Activated CD4-positive, alpha-beta T cell treated with anti-CD3 and anti-CD28 coated beads for 24 hours (primary cell): ENCODE results near the gene USP26.
"Not testable (repeated sequence)": the region's sequence is repeated elsewhere in the genome, so short reads cannot be mapped to it uniquely, and the experiment has no call there.

Experiments
- DNase-seq, 2 donors: peaks; one replicate each; pipeline ENCODE4 v3.0.0-alpha.2; 2020; ENCODE audit warnings: low read depth in 2 of 2

USP26 gene, protein sequence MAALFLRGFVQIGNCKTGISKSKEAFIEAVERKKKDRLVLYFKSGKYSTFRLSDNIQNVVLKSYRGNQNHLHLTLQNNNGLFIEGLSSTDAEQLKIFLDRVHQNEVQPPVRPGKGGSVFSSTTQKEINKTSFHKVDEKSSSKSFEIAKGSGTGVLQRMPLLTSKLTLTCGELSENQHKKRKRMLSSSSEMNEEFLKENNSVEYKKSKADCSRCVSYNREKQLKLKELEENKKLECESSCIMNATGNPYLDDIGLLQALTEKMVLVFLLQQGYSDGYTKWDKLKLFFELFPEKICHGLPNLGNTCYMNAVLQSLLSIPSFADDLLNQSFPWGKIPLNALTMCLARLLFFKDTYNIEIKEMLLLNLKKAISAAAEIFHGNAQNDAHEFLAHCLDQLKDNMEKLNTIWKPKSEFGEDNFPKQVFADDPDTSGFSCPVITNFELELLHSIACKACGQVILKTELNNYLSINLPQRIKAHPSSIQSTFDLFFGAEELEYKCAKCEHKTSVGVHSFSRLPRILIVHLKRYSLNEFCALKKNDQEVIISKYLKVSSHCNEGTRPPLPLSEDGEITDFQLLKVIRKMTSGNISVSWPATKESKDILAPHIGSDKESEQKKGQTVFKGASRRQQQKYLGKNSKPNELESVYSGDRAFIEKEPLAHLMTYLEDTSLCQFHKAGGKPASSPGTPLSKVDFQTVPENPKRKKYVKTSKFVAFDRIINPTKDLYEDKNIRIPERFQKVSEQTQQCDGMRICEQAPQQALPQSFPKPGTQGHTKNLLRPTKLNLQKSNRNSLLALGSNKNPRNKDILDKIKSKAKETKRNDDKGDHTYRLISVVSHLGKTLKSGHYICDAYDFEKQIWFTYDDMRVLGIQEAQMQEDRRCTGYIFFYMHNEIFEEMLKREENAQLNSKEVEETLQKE

DNA sequence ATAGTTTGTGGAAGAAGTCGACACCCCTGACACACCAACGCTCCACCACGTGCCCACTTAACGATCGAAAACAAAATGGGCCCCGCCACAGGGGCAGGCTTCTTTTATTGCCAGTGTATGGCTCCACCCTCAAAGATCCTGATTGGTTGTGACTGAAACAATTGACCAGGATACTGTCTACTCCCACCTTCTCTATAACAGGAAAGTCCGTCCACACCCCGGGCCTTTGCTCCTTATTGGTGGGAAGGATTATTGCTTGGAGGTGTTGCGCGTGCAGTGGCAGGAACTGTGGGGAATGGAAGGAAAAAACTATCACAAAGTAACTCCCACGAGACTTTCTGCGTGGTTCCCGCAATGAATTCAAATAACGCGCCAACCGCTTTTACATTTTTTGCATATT lies at the start of gene USP26:
Gene USP26, minus strand, starts transcription at position 79 of the 400 bp plus-strand sequence. CDS start 68,889 bp downstream, outside the sequence.
- DNase-seq: no peak

DNA sequence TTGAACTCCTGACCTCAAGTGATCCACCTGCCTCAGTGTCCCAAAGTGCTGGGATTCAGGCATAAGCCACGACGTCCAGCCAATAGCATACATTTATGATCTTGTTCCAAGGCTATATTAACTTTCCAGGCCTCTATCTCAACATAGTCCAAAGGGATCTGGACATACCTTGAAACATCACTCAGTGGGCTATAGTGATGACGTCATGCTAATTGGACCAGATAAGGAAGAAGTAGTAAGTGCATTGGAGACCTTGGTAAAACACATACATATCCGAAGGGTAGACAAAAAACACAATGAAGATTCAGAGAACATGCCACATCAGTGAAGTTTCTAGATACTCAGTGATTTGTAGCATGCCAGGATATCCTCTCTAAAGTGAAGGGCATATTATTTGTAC lies 37.4 kb upstream of the USP26 start:
- DNase-seq: no peak

DNA sequence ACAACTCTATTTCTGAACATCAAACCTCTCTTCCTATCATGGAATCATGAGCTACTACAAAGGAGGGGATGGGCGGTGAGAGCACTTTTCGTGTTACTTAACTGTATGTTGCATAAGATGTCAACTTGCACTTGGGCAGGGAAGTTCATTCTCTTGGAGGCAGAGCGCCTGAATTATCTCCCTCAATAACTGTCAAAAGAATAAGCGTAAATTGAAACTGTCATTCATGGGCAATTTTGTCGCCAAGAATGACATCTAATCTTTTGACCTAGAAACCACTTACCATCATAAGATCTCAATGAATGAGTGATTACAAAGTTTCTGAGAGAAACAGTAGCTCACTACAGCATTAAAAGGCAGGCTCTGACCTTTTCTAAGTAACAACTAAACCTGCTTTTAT lies 23.5 kb upstream of the USP26 start:
- no peak for DNase-seq

DNA sequence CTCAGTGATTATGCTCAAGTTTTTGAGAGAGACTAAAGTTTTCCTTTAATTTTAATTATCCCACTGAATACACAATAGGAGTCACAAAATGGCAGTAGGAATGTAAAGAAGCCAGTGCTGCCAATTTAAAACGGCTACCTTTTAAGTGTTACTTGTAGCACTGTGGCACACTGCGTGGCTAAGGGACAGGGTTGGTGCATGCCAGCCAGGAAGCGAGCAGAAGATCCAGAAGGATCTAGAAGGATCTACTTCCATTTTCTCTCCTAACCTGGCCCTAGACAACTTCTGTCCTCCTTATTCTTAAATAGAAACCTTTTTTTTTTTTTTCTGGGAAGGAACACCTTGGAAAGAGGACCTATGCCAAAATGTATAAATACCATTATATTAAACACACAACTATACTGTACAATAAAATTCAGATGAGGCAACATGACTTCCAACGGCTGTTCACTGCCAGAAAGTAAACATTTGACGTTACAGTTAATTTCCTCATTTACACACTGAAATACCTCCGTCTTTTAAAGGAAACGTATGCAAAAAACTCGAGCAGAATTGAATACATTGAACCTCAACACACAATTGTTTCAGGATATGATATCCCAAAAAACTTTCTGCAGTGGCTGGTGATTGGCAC lies 2.7 kb downstream of the USP26 start:
- DNase-seq: no peak

DNA sequence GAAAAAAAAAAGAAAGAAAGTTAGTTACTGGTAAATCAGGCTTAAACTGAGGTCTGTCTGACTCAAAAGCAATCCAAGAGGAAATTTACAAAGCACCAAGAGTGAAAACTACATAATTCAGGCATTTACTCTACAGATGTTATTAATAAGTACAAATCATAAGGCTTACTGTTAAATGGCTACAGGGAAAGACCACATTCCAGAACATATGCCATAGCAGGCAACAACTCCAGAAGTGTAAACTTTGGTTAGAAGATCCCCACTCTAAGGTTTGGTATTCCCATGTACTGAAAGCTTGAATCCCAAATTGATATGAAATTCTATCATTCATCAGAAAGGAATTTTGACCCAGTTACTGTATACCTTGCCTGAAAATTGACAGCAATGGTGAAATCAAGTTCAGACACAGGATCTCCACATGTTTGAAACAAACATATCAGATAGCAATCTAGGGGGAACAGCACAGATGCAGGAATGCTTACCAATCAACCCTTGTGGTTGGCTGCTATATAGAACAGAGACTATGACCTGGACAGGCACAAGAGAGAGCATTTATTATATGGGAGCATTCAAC lies 6.6 kb downstream of the USP26 start:
- DNase-seq: no peak

DNA sequence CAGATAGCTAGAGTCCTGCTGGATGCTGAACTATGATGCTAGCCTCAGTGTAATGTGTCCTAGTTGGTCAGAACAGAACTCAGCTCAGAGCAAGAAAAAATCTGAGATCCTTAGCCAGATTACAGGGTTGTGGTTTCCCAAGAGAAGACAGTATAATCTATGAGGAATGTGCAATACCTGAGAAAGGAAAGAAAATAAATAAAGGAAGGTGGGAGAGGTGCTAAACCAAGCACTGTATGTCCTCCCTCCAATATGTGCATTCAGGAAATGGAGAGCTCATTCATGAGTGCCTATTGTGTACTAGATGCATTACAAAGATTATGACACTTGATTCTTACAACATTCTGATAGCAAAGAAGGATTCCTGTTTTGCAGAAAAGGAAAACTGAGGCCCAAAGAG lies 7.5 kb downstream of the USP26 start:
- no peak for DNase-seq

DNA sequence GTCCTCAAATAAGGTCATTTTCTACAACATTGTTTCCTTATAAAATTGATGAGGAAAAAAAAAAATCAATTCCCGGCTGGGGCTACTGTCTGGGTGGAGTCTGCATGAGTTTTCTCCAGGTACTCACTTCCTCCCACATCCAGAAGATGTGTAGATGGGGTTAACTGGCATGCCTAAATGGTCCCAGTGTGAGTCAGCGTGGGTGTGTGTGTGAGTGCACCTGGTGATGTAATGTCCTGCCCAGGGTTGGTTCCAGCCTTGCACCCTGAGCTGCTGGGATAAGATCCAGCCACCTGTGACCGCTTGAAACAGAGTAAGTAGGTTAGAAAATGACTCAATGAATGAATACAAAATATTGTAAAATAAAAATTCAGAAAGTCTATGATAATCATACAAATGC lies 11.1 kb downstream of the USP26 start:
- no peak for DNase-seq

DNA sequence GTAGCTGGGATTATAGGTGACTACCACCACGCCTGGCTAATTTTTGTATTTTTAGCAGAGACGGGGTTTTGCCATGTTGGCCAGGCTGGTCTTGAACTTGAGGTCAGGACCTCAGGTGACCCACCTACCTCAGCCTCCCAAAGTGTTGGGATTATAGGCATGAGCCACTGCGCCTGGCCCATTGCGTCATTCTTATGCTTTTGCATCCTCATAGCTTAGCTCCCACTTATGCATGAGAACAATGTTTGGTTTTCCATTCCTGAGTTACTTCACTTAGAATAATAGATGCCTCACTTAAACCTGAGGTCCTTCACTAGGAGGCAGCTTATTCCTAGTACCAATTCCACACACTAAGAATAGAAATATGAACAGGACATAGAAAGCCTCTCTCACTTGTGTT lies 11.9 kb downstream of the USP26 start:
- not testable (repeated sequence) for DNase-seq

DNA sequence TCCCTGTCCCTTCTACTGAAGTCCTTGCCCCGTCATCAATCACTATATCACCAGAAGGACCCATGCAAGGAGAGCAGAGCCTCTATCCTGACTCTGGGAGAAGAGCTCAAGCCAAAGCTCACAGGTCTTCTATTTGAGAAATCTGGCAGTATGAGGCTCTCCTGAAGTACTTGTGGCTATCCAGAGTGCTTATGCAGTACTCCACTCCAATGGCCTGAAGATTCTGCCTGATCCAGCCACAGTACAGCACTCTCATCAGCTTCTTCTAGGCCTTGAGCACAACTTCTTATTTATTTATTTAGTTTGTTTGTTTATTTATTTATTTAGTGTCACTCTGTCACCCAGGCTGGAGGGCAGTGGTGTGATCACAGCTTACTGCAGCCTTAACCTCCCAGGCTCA lies 13.0 kb downstream of the USP26 start:
- no peak for DNase-seq

DNA sequence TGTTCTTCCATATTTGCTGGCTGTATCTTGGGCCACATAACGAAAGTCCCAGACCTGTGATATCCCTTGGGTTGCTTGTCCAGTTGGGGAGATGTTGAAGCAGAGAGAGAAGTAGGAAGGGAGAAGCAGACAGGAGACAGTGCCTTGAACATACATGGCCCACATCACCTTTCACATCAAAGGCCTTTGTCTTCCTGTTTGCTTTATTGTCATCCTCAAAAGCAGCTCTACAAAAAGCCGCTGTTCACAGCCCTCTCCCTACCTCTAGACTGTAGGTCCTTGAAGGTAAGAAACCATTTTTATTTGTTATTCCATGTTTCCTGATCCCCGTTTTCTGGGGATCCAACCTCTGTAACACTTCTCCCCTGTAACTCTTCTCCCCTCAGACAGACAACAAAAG lies 14.9 kb downstream of the USP26 start:
- no peak for DNase-seq

DNA sequence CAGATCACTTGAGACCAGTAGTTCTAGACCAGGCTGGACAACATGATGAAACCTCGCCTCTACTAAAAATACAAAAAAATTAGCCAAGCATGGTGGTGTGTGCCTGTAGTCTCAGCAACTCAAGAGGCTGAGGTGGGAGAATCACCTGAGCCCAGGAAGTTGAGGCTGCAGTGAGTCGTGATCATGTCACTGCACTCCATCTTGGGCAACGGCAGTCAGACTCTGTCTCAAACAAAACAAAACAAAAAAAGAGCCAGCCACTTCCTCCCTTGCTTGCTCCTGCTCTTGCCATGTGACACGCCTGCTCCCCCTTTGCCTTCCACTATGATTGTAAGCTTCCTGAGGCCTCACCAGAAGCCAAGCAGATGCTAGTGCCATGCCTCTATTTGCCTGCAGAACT lies 19.1 kb downstream of the USP26 start:
- not testable (repeated sequence) for DNase-seq

DNA sequence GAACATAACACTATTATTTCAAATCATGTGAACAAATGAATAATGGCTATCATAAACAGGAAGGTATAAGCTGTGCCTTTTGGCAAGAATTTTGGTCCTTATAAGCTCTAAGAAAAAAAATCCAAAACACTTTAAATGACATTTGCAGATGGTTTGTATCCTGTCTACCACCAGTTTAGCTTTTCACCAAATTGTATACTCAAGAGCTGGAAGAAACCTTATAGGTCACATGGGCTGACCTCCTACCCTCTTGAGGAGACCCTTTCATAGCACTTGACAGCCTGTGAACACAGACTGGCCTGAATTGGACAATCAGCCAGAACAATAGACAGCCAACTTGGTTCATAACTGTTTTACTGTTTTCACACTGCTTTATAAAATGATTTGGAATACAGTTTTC lies 24.3 kb downstream of the USP26 start:
- DNase-seq: no peak

DNA sequence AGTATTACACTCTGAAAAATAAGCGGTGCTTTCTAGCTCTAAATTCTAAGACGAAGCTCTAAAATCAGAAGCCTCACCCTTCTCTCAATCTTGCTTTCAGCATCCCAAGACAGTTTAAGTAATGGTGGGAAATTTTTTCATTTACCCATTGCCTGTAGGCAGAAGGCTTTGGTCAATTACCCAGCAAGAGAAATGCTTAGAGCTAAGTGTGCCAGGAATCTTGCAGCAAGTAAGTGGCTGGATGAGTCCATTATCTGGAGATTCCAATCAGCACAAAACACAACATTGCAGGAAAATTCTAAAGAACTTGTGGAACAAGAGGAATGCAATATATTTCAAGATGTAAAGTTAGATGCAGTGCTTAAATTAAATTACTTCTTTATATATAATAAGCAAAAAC lies 28.4 kb downstream of the USP26 start:
- no peak for DNase-seq

DNA sequence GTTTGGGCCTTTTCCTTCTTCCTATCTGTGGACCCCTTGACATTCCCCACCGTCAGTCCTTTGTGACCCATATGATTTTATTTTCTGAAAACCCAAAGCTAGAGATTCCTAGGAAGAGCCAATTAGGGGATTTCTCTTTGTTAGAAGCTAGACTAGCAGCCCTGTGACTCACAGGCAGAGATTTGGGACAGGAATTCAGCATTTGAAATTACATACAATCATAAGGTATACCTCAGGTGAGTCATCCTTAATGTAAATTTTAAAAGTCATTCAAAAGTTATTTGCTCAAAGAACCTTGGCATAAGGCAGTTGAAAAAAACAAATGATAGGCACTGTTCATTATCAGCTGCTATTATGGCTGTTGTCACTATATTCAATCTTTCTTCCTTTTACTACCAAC lies 40.6 kb downstream of the USP26 start:
- no peak for DNase-seq

DNA sequence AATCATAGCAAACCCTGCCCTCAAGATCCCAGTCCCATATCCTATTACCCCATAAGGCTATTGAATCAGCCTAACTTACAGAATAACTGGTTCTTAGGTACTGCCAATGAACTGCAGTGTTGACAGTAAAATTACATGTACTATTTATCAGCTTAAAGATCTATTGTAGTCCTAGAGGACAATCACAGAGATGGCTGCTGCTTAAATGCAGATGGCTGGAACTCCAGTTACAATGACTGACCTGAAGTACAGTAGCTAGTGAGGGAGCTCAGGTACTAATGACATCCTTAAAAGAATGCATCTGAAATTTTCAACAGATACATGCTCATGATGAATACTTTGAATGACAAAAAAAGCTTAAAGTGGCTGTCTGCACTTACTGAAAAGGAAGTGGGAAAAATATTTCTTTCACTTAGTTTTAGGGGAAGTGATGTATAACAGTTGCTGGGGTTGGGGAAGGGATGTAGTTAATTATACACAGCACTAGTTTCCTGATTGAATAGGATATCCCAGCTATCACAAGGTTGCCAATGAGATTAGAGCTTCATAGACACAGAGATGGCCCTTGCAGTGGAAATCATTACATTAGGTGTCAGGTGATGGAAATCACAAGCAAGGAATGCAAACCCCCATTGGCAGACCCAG lies 42.0 kb downstream of the USP26 start:
- no peak for DNase-seq

DNA sequence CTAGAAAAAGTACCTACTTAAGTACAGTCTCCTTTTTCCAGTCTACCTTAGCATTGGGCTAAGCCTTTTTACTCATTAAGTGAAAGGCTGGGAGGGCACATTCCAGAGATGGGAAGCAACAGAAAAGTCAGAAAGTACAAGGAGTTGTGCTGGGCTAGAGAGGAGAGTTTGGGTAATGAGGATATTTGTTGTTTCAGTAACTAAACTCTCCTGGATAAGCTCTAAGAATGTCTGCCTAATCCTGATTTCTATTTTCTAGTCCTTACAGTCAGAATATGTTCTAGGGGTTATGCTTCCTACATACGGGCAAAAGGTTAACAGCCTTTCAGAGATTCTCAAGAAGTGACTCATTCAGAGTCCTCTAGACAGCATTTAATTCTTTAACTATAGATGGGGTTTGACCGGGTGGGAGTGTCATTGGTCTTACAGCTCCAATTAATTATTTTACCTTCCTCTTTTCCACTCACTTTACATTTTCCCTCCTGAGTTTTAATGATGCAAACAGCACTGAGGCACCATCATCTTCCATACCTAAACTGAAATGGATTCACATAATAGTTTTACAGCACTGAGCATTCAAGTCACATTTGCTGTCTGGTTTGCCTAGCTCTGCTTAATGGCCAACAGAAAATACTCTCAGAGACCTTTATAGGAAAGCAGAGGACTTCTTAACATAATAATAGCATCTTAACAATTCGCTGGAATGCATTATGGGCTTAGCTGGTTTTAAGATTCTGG lies 42.9 kb downstream of the USP26 start:
- DNase-seq: no peak

DNA sequence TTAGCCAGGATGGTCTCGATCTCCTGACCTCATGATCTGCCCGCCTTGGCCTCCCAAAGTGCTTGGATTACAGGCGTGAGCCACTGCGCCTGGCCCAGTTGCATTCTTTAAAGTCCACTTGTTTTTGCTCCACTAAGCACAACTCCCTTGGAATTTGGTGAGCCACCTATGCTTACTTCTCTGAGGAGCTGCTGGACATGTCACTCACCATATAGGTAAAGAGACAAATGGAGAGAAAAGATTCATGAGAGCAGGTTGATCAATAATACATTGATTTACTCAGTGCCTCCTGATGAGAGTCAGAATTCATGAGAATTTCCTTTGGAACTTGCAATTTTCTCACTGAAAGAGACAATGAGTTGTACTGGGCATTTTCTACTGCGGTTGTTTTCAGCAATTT lies 48.2 kb downstream of the USP26 start:
- no peak for DNase-seq

DNA sequence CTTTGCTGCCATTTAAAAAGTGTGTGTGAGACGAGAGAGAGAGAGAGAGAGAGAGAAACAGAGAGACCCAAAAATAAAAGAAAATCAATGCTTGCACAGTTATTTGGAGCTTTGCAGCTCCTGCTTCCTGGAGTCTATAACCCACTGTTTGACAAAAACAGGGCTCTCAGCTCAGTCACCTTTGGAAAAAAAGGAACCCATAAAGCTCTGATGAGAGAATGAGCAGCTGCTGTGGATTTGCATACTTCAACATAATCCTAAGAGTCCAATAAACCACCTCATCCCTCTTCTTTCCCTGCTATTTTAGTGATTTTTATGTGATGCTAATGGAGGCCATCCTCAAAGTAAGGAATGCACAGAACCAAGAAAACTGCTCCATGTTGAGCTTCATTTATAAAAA lies 50.3 kb downstream of the USP26 start:
- DNase-seq: no peak

DNA sequence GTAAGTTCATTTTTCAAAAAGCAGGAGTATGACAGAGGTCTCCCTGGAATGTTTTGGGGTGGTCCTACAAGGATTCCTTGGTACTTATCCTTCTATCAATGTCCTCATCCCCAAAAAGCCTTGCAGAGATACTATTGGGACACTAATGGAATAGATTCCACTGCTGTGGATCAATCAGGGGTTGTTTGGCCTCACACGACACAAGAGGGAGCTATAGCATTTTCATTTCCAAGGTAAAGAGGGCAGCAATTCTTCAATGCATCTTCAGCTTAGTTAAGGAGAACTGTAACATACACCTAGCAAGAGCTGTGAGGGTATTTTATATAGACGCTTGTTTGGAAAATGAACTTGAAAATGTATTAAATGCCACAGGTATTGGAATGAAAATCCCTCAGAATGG lies 50.9 kb downstream of the USP26 start:
- DNase-seq: no peak

DNA sequence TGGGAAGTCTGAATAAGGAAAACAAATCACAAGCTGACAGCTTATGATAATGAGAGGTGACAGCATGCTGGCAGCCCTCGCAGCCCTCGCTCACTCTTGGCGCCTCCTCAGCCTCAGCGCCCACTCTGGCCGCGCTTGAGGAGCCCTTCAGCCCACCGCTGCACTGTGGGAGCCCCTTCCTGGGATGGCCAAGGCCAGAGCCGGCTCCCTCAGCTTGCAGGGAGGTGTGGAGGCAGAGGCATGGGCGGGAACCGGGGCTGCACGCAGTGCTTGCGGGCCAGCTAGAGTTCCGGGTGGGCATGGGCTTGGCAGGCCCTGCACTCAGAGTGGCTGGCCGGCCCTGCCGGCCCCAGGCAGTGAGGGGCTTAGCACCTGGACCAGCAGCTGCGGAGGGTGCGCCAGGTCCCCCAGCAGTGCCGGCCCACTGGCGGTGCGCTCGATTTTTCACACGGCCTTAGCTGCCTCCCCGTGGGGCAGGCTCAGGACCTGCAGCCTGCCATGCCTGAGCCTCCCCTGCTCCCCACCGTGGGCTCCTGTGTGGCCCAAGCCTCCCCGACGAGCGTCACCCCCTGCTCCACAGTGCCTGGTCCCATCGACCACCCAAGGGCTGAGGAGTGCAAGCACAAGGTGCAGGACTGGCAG lies 52.6 kb downstream of the USP26 start:
- not testable (repeated sequence) for DNase-seq
